ENCODE data around the gene NDST3. TPM values are rescaled to one million over a fixed set of nuclear protein-coding genes. Genes with fewer than 3 reads are reported as not detected.
A peak's percentile ranks its signal among the peaks of the same experiment; 100 is the strongest.

The NDST3 gene
- total RNA-seq, 3 donors from 2014 or later: 0.09 to 0.26 (median 0.12) TPM

- intact Hi-C loops (cut with DNase I, micrococcal nuclease): loop anchor here in 1 of 2 donors (5.0 kb wide), 1 partner anchor 72 kb away; the partner anchor contains the start of gene PRSS12
- no peaks in the 10 kb centered on the region for H3K36me3 ChIP-seq (ENCODE audit: low read depth)
- peaks cover 23% of the 10 kb centered on the region for H3K4me1 ChIP-seq (ENCODE audit: low read depth)
- H3K4me3 ChIP-seq: no peak overlapping the region
- TF ChIP-seq CTCF (IDR thresholded peaks at IDR 0.05): peak; percentile 8
- ATAC-seq (peak; percentile 50), DNase-seq (peak in 1 of 3 donors; percentile 69)
- no peaks in the 10 kb centered on the region for H3K9me3 ChIP-seq
Measured at GRCh38 chr4:118280501-118281218, 246.4 kb downstream of the NDST3 start.

- Histone ChIP-seq H3K9me3 (no peaks in the 10 kb centered on the region), H3K4me1 (ENCODE audit: low read depth) (peaks cover 18% of the 10 kb centered on the region), H3K36me3 (ENCODE audit: low read depth) (no peaks in the 10 kb centered on the region), H3K4me3 (no peak overlapping the region)
- TF ChIP-seq CTCF (IDR thresholded peaks at IDR 0.05): no peak
- ATAC-seq (no peak), DNase-seq (peak in 1 of 3 donors; percentile 58)
- intact Hi-C loops (cut with DNase I, micrococcal nuclease): loop anchor here in 1 of 2 donors (5.0 kb wide), 1 partner anchor 70 kb away; the partner anchor contains the start of gene PRSS12
Measured at GRCh38 chr4:118281611-118282442, 247.5 kb downstream of the NDST3 start.

GRCh38 chr4:118282692-118283091, 248.4 kb downstream of the NDST3 start:
- no peaks in the 10 kb centered on the region for H3K36me3 ChIP-seq (ENCODE audit: low read depth)
- H3K9me3 ChIP-seq: no peaks in the 10 kb centered on the region
- no peak for TF ChIP-seq CTCF (IDR thresholded peaks at IDR 0.05)
- intact Hi-C loops (cut with DNase I, micrococcal nuclease): loop anchor here in 1 of 2 donors (5.0 kb wide), 1 partner anchor 70 kb away; the partner anchor contains the start of gene PRSS12
- peaks cover 15% of the 10 kb centered on the region for H3K4me1 ChIP-seq (ENCODE audit: low read depth)
- H3K4me3 ChIP-seq: no peak overlapping the region
- ATAC-seq (no peak), DNase-seq (no peak)

GRCh38 chr4:118284169-118284568, 249.9 kb downstream of the NDST3 start:
- Histone ChIP-seq H3K4me3 (no peak overlapping the region), H3K36me3 (ENCODE audit: low read depth) (no peaks in the 10 kb centered on the region), H3K9me3 (no peaks in the 10 kb centered on the region), H3K4me1 (ENCODE audit: low read depth) (peaks cover 15% of the 10 kb centered on the region)
- ATAC-seq (no peak), DNase-seq (no peak)
- no peak for TF ChIP-seq CTCF (IDR thresholded peaks at IDR 0.05)
- intact Hi-C loops (cut with DNase I, micrococcal nuclease): loop anchor here in 1 of 2 donors (5.0 kb wide), 1 partner anchor 68 kb away; the partner anchor contains the start of gene PRSS12

GRCh38 chr4:118285931-118286330, 251.6 kb downstream of the NDST3 start:
- ATAC-seq (no peak), DNase-seq (no peak)
- intact Hi-C loops (cut with DNase I, micrococcal nuclease): no loop called here
- no peak for TF ChIP-seq CTCF (IDR thresholded peaks at IDR 0.05)
- Histone ChIP-seq H3K4me1 (ENCODE audit: low read depth) (peaks cover 2% of the 10 kb centered on the region), H3K9me3 (no peaks in the 10 kb centered on the region), H3K4me3 (no peak overlapping the region), H3K36me3 (ENCODE audit: low read depth) (no peaks in the 10 kb centered on the region)

Data from mucosa of descending colon (tissue), 3 donors.